HG02571 (cell line): Measurements from ENCODE around the gene CKB.

Source experiments
- ATAC-seq: cut with Tn5 transposase; IDR thresholded peaks from one replicate; pipeline ENCODE4 v1.9.1; 2021; ENCODE audit warnings: mild to moderate bottlenecking, moderate library complexity; ENCODE audit not compliant: unreplicated experiment

CKB gene

GRCh38 chr14:103550451-103551337, 28.1 kb upstream of the CKB start:
- ATAC-seq, result no peak

- no peak for ATAC-seq
Measured at GRCh38 chr14:103549361-103550311, 27.0 kb upstream of the CKB start.

- no peak for ATAC-seq
Measured at GRCh38 chr14:103548463-103549351, 26.1 kb upstream of the CKB start.

- no peak for ATAC-seq
Measured at GRCh38 chr14:103547941-103548462, 25.4 kb upstream of the CKB start.

GRCh38 chr14:103547455-103547940, 24.9 kb upstream of the CKB start:
- ATAC-seq, result no peak

- ATAC-seq, result no peak
Measured at GRCh38 chr14:103546652-103547454, 24.2 kb upstream of the CKB start.

GRCh38 chr14:103545915-103546651, 23.5 kb upstream of the CKB start:
- no peak for ATAC-seq

GRCh38 chr14:103545219-103545914, 22.7 kb upstream of the CKB start:
- ATAC-seq, result no peak

GRCh38 chr14:103544388-103545218, 22.0 kb upstream of the CKB start:
- no peak for ATAC-seq

- ATAC-seq, result no peak
Measured at GRCh38 chr14:103543721-103544387, 21.2 kb upstream of the CKB start.

GRCh38 chr14:103543140-103543539, 20.5 kb upstream of the CKB start:
- ATAC-seq, result no peak

- no peak for ATAC-seq
Measured at GRCh38 chr14:103542605-103543088, 20.0 kb upstream of the CKB start.

GRCh38 chr14:103541709-103542604, 19.3 kb upstream of the CKB start:
- no peak for ATAC-seq

GRCh38 chr14:103540821-103541708, 18.4 kb upstream of the CKB start:
- ATAC-seq, result no peak
